KMS-11 (cell line): ENCODE measurements around the gene ST6GALNAC6.

Source experiments
- H2AFZ ChIP-seq: fragments of 200-600 bp; sonication (generic); 2 replicates; pipeline ENCODE4 v1.6.1; 2016; ENCODE audit warnings: antibody characterized with exemption, mixed run types, low read depth
- H3K27ac ChIP-seq: fragments of 200-600 bp; sonication (generic); 2 replicates; pipeline ENCODE4 v1.6.1; 2016; ENCODE audit warnings: mild to moderate bottlenecking, mixed run types
- H3K27me3 ChIP-seq: fragments of 200-600 bp; sonication (generic); 2 replicates; pipeline ENCODE4 v1.6.1; 2017; ENCODE audit warnings: mild to moderate bottlenecking, low read depth, mixed run types, moderate library complexity; ENCODE audit not compliant: insufficient read depth
- H3K36me3 ChIP-seq: fragments of 200-600 bp; sonication (generic); 2 replicates; pipeline ENCODE4 v1.6.1; 2017; ENCODE audit warnings: mild to moderate bottlenecking, mixed run types; ENCODE audit not compliant: insufficient read depth
- H3K4me1 ChIP-seq: fragments of 200-600 bp; sonication (generic); 2 replicates; pipeline ENCODE4 v1.6.1; 2016; ENCODE audit warnings: mild to moderate bottlenecking, low read depth, mixed run types; ENCODE audit not compliant: poor library complexity, severe bottlenecking
- H3K4me2 ChIP-seq: fragments of 200-600 bp; sonication (generic); 2 replicates; pipeline ENCODE4 v1.7.0; 2016; ENCODE audit warnings: mild to moderate bottlenecking, mixed run types
- H3K4me3 ChIP-seq: fragments of 200-600 bp; sonication (generic); IDR thresholded peaks from 2 replicates; pipeline ENCODE4 v1.6.1; 2017; ENCODE audit warnings: low read depth, low read length, mixed read lengths; ENCODE audit not compliant: insufficient read depth
- H3K79me2 ChIP-seq: fragments of 200-600 bp; sonication (generic); 2 replicates; pipeline ENCODE4 v1.6.1; 2016; ENCODE audit warnings: low read depth, mixed run types; ENCODE audit not compliant: insufficient read depth
- H3K9ac ChIP-seq: fragments of 200-600 bp; sonication (generic); 2 replicates; pipeline ENCODE4 v1.6.1; 2016; ENCODE audit warnings: mild to moderate bottlenecking, mixed run types
- H4K20me1 ChIP-seq: fragments of 200-600 bp; sonication (generic); 2 replicates; pipeline ENCODE4 v1.6.1; 2016; ENCODE audit warnings: mild to moderate bottlenecking, mixed run types; ENCODE audit not compliant: insufficient read depth
- TF ChIP-seq, protein P1 (sequence below): fragments of 200-600 bp; sonication (generic); conservative IDR thresholded peaks from 2 replicates; pipeline ENCODE4 v1.6.1; 2017; ENCODE audit warnings: low read depth, mild to moderate bottlenecking, antibody characterized with exemption, low read length, moderate library complexity, mixed read lengths

Gene ST6GALNAC6

DNA sequence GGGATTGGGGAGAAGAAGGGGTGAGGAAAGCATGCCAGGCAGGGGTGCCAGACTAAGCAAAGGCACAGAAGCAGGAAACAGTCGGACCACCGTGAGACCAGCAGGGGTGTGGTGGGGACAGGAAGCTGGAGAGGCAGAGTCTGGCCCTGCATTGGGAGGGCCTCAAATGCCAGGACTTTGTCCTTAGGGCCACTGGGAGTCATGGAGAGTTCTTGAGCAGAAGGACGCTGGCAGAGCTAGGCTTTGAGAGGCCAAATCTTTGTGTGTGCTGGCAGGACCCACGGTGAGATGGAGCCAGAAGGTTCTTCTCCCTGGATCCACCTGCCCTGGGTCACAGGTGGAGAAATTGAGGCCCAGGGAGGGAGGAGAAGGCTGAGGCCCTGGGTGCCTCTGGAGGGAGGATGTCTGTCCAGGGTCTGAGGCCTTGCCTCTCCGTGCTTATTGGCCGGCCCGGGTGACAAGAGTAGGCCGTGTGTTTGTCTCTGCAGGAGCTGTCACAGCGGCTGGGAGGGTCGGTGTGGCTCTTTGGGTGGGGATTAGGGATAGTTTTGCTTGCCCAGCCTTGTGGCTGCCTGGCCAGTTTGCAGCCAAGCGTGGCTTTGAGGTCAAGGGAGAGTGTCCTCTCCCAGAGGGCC is 43.2 kb downstream of the ST6GALNAC6 start:
- H2AFZ ChIP-seq = no peak overlapping the region
- H3K36me3 ChIP-seq = no peaks in the 10 kb centered on the region

DNA sequence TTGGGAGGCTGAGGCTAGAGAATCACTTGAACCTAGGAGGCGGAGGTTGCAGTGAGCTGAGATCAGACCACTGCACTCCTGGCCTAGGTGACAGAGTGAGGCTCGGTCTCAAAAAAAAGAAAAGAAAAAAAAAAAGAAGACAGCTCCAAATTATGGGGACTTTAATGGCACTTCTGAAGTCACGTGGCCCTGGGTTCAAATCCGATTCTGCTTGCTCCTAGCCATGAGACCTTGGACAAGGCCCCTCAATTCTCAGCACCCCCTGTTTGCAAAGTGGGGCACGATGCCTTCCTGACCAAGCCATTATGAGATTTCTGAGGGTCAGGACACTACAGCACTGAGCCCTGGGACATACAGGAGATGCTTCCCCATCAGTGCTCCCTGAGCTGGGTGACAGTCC is 43.9 kb downstream of the ST6GALNAC6 start:
- Histone ChIP-seq H3K27me3 (no peaks in the 10 kb centered on the region), H3K4me3 (no peak overlapping the region), H3K27ac (no peak overlapping the region), H3K36me3 (no peaks in the 10 kb centered on the region), H3K4me1 (no peaks in the 10 kb centered on the region), H2AFZ (no peak overlapping the region), H4K20me1 (no peaks in the 10 kb centered on the region), H3K4me2 (no peak overlapping the region), H3K79me2 (no peaks in the 10 kb centered on the region), H3K9ac (no peak overlapping the region)
- TF ChIP-seq, protein P1, sequence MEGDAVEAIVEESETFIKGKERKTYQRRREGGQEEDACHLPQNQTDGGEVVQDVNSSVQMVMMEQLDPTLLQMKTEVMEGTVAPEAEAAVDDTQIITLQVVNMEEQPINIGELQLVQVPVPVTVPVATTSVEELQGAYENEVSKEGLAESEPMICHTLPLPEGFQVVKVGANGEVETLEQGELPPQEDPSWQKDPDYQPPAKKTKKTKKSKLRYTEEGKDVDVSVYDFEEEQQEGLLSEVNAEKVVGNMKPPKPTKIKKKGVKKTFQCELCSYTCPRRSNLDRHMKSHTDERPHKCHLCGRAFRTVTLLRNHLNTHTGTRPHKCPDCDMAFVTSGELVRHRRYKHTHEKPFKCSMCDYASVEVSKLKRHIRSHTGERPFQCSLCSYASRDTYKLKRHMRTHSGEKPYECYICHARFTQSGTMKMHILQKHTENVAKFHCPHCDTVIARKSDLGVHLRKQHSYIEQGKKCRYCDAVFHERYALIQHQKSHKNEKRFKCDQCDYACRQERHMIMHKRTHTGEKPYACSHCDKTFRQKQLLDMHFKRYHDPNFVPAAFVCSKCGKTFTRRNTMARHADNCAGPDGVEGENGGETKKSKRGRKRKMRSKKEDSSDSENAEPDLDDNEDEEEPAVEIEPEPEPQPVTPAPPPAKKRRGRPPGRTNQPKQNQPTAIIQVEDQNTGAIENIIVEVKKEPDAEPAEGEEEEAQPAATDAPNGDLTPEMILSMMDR = no peak

More for the DNA sequence above, 43.2 kb downstream of the ST6GALNAC6 start:
- H3K9ac ChIP-seq = no peak overlapping the region
- H3K27me3 ChIP-seq = no peaks in the 10 kb centered on the region
- TF ChIP-seq, protein P1 = no peak
- no peak overlapping the region for H3K4me3 ChIP-seq
- no peaks in the 10 kb centered on the region for H3K4me1 ChIP-seq
- no peak overlapping the region for H3K27ac ChIP-seq
- no peak overlapping the region for H3K4me2 ChIP-seq
- H4K20me1 ChIP-seq = no peaks in the 10 kb centered on the region
- no peaks in the 10 kb centered on the region for H3K79me2 ChIP-seq

DNA sequence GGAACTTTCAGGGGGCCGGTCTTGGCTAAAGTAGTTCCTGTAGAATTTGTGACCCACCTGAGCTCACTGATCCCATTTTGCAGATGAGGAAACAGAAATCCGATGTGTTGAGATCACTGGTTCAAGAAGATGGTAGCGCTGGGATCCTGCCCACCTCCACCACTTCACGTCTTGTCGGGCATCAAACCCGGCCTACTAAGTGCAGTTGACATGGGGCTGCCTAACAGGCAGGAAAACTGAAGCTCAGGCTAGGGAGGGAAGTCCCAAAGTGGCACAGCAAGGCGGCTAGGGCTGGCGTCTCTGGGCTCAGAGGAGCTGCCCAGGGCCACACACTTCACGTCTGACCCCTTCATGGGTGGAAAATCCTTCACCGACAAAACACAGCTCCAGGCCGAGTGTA is 44.4 kb downstream of the ST6GALNAC6 start:
- H3K27ac ChIP-seq = no peak overlapping the region
- TF ChIP-seq, protein P1 = no peak

DNA sequence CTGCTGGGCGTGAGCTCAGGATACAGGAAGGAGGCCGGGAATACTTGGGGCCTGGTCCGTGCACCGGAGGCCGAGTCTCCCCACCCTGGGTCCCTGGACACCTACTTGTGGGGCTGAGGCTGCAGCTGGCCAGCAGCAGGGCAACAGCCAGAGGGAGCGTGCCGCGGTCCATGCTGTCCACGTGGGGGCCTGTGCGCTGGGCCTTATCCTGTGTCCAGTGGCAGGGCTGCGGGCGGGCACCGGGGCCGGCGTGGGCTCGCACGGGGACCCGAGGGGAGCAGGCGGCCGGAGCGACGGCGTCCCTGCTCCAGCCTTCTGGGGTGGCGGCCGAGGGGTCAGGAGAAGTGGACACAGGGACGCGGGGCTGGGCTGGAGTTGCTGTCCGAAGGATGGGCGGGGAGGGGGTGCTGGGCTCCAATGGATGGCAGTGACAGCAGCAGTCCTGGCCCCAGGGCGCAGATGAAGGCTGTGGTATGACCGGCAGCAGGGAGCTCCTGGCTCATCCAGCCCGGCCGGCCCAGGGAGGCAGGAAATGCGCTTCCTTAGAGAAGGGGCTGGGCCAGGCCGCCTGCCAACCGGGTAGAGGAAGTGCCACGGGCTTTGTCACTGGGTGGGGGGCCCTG is 45.1 kb downstream of the ST6GALNAC6 start, which contains the start of gene ENG:
Gene ENG (minus strand): TSS at position 475 of the 623 bp plus-strand sequence. CDS start 303 bp downstream, at position 172.
- Histone ChIP-seq H3K27me3 (no peaks in the 10 kb centered on the region), H3K9ac (no peak within 1 kb of the TSS), H3K4me3 (no peak within 1 kb of the TSS), H3K4me1 (no peaks in the 10 kb centered on the region), H3K27ac (no peak within 1 kb of the TSS), H3K79me2 (no peaks in the 10 kb centered on the region), H4K20me1 (no peaks in the 10 kb centered on the region), H2AFZ (no peak within 1 kb of the TSS), H3K4me2 (no peak within 1 kb of the TSS), H3K36me3 (no peaks in the 10 kb centered on the region)
- TF ChIP-seq, protein P1 = no peak

More for the DNA sequence above, 44.4 kb downstream of the ST6GALNAC6 start:
- H4K20me1 ChIP-seq = no peaks in the 10 kb centered on the region
- H2AFZ ChIP-seq = no peak overlapping the region
- H3K36me3 ChIP-seq = no peaks in the 10 kb centered on the region
- no peak overlapping the region for H3K4me2 ChIP-seq
- no peaks in the 10 kb centered on the region for H3K79me2 ChIP-seq
- H3K9ac ChIP-seq = no peak overlapping the region
- no peaks in the 10 kb centered on the region for H3K27me3 ChIP-seq
- no peaks in the 10 kb centered on the region for H3K4me1 ChIP-seq
- H3K4me3 ChIP-seq = no peak overlapping the region
